Upper lobe of left lung (tissue), 4 donors: ENCODE results near the gene GPR183.

ENCODE experiments used
- CTCF ChIP-seq, 6 experiments: fragments of 450-650 bp in 4 of 6; fragments of 200-600 bp in 2 of 6; sonication (generic) in 2 of 6; IDR thresholded peaks; one replicate each; pipeline ENCODE4 v1.5.1; 2016 to 2019; ENCODE audit warnings: antibody characterized with exemption in 6 of 6
- EP300 ChIP-seq, 4 donors: sonication (generic); formaldehyde crosslinking; IDR thresholded peaks; one replicate each; pipeline ENCODE4 v1.5.1; 2017; ENCODE audit warnings: antibody characterized with exemption in 4 of 4, control low read depth in 2 of 4
- POLR2A ChIP-seq, 4 donors: fragments of 450-650 bp; IDR thresholded peaks; one replicate each; pipeline ENCODE4 v1.5.1; 2016 to 2017; ENCODE audit warnings: antibody characterized with exemption in 4 of 4, mild to moderate bottlenecking in 2 of 4

- TF ChIP-seq CTCF (IDR thresholded peaks at IDR 0.05), result no peak
- peak in 1 of 4 donors; percentile 69 for TF ChIP-seq POLR2A (IDR thresholded peaks at IDR 0.05)
- TF ChIP-seq EP300 (IDR thresholded peaks at IDR 0.05), result peak in 1 of 4 donors; percentile 35
Observed at GRCh38 chr13:99303863-99304521, 3.2 kb downstream of the GPR183 start.
